ENCODE results near the gene ZC3H7A. TPM values are rescaled to one million over a fixed set of nuclear protein-coding genes. Genes with fewer than 3 reads are reported as not detected.

Gene ZC3H7A
- total RNA-seq, 1 donor from 2014 or later = 66.3 TPM

DNA sequence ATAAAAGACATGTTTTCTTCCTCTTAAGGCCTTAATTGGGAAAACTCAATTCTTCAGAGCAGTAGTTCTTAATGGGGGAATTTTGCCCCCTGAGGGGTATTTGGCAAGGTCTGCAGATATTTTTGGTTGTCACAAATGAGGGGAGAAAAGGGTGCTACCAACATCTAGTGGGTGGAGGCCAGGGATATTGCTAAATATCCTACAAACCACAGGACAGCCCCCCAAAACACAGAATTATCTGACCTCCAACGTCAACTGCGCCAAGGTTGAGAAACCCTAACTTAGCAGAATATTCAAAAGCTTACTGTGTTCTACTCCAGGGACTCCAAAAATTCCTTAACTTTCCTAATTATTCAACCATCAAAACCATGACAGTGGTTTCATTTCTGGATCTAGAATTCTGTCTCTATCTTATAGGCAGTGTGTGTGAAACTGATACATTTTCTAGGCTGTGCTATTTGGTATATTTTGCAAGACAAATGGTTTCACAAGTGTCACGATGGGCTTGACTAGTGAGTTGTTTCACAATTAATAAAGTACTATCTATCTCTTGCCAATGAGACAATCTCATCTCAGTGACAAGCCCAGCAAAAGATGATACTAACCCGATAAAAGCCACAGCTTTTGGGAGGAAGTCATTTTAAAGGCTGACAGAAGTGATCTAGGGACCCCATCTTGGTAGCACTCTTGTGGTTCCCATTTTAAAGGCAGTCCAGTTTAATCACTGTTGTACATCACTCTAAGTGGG is 69.1 kb downstream of the ZC3H7A start:
- Histone ChIP-seq H3K27me3 (ENCODE audit: low read depth) (no peaks in the 10 kb centered on the region), H3K27ac (peak overlapping the region; percentile 37), H3K4me1 (peaks cover 64% of the 10 kb centered on the region), H3K36me3 (peaks cover 91% of the 10 kb centered on the region), H3K9me3 (no peaks in the 10 kb centered on the region), H3K4me3 (no peak overlapping the region)
- intact Hi-C loops (cut with DNase I) = no loop called here
- peak in 1 of 2 donors; percentile 54 for ATAC-seq
- TF ChIP-seq, protein P1, sequence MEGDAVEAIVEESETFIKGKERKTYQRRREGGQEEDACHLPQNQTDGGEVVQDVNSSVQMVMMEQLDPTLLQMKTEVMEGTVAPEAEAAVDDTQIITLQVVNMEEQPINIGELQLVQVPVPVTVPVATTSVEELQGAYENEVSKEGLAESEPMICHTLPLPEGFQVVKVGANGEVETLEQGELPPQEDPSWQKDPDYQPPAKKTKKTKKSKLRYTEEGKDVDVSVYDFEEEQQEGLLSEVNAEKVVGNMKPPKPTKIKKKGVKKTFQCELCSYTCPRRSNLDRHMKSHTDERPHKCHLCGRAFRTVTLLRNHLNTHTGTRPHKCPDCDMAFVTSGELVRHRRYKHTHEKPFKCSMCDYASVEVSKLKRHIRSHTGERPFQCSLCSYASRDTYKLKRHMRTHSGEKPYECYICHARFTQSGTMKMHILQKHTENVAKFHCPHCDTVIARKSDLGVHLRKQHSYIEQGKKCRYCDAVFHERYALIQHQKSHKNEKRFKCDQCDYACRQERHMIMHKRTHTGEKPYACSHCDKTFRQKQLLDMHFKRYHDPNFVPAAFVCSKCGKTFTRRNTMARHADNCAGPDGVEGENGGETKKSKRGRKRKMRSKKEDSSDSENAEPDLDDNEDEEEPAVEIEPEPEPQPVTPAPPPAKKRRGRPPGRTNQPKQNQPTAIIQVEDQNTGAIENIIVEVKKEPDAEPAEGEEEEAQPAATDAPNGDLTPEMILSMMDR (IDR thresholded peaks at IDR 0.05) = no peak
- no peak for DNase-seq

DNA sequence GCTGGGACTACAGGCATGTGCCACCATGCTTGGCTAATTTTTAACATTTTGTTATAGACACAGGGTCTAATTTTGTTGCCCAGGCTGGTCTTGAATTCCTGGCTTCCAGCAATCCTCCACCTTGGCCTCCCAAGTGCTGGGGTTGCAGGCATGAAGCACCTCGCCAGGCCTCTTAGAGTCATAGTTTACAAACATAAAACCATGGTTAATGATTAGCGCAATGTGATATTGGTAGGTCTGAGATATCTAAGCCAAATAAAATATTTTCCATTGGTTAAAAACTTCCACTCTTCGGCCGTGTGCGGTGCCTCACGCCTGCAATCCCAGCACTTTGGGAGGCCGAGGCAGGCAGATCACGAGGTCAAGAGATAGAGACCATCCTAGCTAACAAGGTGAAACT is 71.0 kb downstream of the ZC3H7A start:
- DNase-seq (peak; percentile 66), ATAC-seq (peak; percentile 76 to 81)
- Histone ChIP-seq H3K9me3 (no peaks in the 10 kb centered on the region), H3K27me3 (ENCODE audit: low read depth) (no peaks in the 10 kb centered on the region), H3K4me3 (no peak overlapping the region), H3K36me3 (peaks cover 91% of the 10 kb centered on the region), H3K4me1 (peaks cover 63% of the 10 kb centered on the region), H3K27ac (peak overlapping the region; percentile 66)
- intact Hi-C loops (cut with DNase I) = no loop called here
- TF ChIP-seq, protein P1 (IDR thresholded peaks at IDR 0.05) = no peak

DNA sequence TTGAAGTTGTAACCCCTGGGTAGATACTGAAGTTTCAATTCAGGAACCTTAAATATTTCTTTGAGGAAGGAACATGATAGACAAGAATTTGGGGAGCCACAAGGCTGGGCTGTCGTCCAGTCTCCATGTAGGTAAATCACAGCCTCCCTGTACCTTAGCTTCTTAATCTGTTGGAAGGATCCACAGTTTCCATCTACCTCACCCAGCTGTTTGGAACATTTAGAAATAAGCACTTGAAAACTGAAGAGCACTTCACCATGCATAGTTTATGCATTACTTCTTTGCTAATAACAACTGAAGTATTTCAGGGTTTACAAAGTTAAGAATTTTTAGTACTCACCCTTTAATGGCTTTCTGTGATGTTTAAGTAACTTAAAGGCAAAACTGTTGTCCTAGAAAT is 71.6 kb downstream of the ZC3H7A start:
- Histone ChIP-seq H3K4me3 (no peak overlapping the region), H3K9me3 (no peaks in the 10 kb centered on the region), H3K36me3 (peaks cover 91% of the 10 kb centered on the region), H3K27me3 (ENCODE audit: low read depth) (no peaks in the 10 kb centered on the region), H3K4me1 (peaks cover 58% of the 10 kb centered on the region), H3K27ac (peak overlapping the region; percentile 66)
- ATAC-seq (peak; percentile 84 to 88), DNase-seq (no peak)
- intact Hi-C loops (cut with DNase I) = no loop called here
- TF ChIP-seq, protein P1 (IDR thresholded peaks at IDR 0.05) = no peak

DNA sequence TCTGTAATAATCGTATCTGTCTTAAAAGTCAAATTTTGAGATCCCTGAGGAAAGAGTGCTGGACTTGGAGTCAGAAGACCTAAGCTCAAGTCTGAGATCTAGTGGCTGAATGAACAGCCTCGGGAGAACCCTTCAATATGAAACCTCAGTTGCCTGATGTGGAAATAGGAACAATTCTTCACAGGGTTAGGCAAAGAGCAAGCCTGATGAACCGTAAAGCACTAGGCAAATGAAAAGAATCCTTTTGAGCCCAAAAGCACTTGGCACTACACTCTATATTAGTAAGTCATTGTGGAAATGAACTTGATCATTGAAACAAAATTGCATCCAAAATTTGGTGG is 74.6 kb downstream of the ZC3H7A start:
- TF ChIP-seq, protein P1 (IDR thresholded peaks at IDR 0.05) = no peak
- intact Hi-C loops (cut with DNase I) = no loop called here
- Histone ChIP-seq H3K9me3 (no peaks in the 10 kb centered on the region), H3K4me1 (peaks cover 36% of the 10 kb centered on the region), H3K4me3 (no peak overlapping the region), H3K27me3 (ENCODE audit: low read depth) (no peaks in the 10 kb centered on the region), H3K36me3 (peaks cover 91% of the 10 kb centered on the region), H3K27ac (peak overlapping the region; percentile 60)
- DNase-seq (no peak), ATAC-seq (no peak)

DNA sequence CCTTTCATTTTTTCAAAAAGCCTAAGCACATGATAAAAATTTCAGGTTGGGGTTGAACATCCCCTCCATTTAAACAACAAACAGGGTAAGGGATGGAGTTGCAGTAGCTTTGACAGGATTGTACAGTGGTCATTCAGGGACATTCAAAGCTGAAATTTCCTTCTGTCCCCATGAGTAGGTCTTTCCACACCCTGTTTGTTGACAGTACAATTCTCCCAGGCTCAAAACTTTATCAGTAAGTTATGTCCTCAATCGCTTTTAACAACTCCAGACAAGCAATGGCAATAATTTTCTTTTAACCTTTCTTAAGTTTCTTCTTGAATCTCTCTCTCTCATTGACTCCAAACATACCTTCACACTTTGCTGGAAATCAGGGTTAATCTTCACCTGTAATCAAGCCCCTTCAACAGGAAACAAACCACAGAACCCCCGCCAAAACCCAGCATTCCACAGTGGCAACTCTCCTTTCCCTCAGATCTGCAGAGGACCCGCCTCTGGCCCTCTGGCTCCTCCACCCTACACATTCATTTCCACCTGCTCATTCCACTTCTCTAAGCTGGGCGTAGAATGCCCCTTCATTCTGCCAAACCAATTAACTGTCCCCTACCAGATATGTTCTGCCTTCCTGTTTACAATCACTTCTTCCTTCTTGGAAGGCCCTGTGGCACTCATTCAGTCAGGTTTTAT is 75.1 kb downstream of the ZC3H7A start:
- TF ChIP-seq, protein P1 (IDR thresholded peaks at IDR 0.05) = no peak
- ATAC-seq (peak; percentile 64 to 68), DNase-seq (no peak)
- Histone ChIP-seq H3K27ac (peak overlapping the region; percentile 60), H3K4me3 (no peak overlapping the region), H3K9me3 (no peaks in the 10 kb centered on the region), H3K27me3 (ENCODE audit: low read depth) (no peaks in the 10 kb centered on the region), H3K4me1 (peaks cover 36% of the 10 kb centered on the region), H3K36me3 (peaks cover 93% of the 10 kb centered on the region)
- intact Hi-C loops (cut with DNase I) = no loop called here
